GM12892 (cell line): ENCODE data around the gene POU2AF1.

Experiments used
- POLR2A ChIP-seq: IDR thresholded peaks from 2 replicates; pipeline ENCODE4 v1.6.1; 2011; ENCODE audit warnings: low read depth, low read length, control low read depth
- POLR2AphosphoS5 ChIP-seq: IDR thresholded peaks from 2 replicates; pipeline ENCODE4 v1.6.1; 2011; ENCODE audit warnings: low read depth, low read length, control low read depth

DNA sequence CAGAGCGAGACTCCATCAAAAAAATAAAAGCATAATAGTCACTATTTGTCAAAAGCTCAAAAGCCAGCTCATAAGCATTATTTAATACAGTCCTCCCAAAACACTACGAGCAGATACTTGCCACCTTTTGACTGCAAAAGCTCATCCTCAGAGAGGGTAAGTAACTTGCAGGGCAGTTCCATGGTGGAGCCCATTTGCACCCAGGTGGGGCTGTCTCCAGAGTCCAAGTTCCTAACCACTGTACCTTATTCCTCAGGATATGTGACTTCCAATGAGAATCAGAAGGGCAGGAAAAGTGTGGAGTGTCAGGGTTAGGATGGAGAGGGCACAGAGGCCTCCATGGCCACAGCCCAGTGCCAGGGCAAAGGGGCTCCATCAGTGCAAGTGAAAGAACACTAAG is 28.6 kb upstream of the POU2AF1 start:
- TF ChIP-seq POLR2A, result no peak
- no peak for TF ChIP-seq POLR2AphosphoS5
